VCaP (cell line): Measurements from ENCODE around the gene OSBPL10.

Experiments
- H3K27ac ChIP-seq: fragments of 450-650 bp; 2 replicates; pipeline ENCODE4 v1.5.1; 2017
- CTCF ChIP-seq: fragments of 450-650 bp; conservative IDR thresholded peaks from 2 replicates; pipeline ENCODE4 v1.5.1; 2017; ENCODE audit warnings: mild to moderate bottlenecking, moderate library complexity

Gene OSBPL10

DNA sequence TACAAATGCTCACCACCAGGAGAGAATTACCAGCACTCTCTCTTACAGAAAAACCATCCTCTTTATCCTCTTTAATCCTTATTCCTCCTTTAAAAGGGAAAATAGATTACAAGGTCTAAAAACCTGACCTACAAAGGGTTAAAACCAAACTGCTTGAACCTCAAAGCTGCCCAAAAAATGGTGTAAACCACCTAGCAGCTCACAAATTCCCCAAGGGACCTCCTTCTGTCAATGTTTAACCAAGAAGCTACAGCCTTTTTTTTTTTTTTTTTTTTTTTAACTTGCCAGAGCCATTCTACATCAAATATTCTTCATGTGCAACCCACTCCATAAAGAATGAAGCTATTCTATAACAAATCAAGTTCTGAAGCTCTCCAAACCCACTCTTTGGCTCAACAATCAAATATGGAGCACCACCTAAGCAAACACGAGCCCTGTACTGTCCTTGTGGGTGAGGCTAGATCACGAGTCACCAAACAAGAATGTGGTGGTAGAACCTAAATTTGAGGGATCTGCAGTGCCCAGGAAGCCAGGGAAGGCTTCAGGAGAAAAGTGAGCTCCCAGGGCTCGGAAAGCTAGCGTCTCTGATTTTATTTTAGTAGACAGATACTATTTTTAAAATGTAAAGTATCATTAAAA is 20.1 kb downstream of the OSBPL10 start:
- H3K27ac ChIP-seq: no peak overlapping the region
- no peak for TF ChIP-seq CTCF

DNA sequence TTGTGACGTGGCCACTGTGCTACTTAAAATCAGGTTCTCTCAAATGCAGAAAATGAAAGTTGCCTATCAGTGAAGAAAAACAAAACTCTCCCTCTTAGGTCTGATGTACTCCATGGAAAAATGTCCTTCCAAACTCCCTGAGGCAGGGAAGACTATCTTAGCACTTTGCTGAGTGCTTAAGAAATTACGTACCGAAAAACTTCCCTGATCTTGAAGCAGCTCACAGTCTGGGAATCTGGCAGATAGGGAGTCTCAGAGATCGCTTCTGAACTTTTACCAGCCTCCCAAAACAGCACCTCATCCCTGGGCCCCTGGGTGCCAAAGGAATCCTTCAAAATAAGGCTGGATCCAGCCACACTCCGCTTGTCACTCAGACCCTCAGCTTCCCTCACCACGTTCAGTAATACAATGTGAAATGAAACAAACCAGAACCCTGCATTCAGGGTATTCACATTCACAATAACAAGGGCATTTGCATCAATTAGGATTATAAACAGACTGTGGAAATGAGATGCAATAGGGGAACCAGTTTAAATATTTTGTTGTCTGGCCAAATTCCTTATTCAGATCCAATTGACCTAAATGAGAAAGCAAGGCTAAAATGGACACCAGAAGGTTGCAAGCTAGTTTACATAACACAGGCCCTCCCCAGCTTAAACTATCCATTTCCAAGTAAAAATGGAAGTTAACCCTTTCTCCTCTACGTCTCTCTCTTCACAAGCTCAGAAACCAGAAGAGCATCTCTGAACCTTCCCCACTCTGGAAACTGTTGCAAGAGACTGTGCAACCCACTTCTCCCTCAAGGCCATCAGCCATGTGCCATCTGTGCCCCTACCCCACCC is 20.9 kb downstream of the OSBPL10 start:
- peak overlapping the region; percentile 53 for H3K27ac ChIP-seq
- no peak for TF ChIP-seq CTCF

- TF ChIP-seq CTCF: no peak
- H3K27ac ChIP-seq: peak overlapping the region; percentile 53
Measured at GRCh38 chr3:31959251-31959650, 21.8 kb downstream of the OSBPL10 start.

DNA sequence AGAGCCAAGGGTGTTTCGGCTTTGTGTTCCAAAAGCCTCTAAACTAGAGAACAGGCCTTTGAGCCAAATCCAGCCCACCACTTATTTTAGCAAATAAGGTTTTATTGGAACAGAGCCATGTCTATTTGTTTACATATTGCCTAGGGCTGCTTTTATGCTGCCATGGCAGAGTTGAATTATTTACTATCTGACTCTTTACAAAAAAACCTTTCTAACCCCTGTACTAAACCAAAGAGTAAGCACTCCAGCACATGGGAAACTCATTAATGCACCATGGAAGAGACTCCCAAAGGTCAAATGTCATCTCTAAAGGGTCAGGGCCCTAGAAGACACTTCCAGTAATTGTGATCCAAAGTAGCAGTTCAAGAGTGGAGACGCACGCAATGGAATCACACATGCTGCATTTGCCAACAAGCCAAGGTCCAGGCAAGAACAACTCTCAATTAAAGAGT is 22.3 kb downstream of the OSBPL10 start:
- H3K27ac ChIP-seq: peak overlapping the region; percentile 53
- no peak for TF ChIP-seq CTCF

DNA sequence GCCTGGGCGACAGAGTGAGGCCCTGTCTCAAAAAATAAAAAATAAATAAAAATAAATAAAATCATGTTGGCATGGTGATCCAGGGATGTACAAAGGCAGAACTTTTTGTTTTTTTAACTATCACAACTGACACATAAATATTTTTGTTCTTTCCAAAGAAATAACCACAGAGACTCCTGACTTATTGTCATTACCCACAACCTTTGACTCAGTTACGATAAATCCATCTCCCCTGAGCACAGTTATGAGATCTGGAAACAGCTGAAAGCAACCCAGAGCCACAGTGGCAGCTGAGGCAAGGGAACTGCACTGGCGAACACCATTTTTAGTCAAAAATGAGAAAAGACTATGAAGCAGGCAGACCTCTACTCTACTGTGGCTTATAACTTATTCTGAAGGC is 24.0 kb downstream of the OSBPL10 start:
- H3K27ac ChIP-seq: no peak overlapping the region
- no peak for TF ChIP-seq CTCF

GRCh38 chr3:31955581-31955980 is 25.5 kb downstream of the OSBPL10 start:
- no peak overlapping the region for H3K27ac ChIP-seq
- TF ChIP-seq CTCF: no peak

- H3K27ac ChIP-seq: no peak overlapping the region
- no peak for TF ChIP-seq CTCF
Measured at GRCh38 chr3:31953636-31954035, 27.4 kb downstream of the OSBPL10 start.
